ENCODE data around the gene SLC13A3.

Gene SLC13A3

DNA sequence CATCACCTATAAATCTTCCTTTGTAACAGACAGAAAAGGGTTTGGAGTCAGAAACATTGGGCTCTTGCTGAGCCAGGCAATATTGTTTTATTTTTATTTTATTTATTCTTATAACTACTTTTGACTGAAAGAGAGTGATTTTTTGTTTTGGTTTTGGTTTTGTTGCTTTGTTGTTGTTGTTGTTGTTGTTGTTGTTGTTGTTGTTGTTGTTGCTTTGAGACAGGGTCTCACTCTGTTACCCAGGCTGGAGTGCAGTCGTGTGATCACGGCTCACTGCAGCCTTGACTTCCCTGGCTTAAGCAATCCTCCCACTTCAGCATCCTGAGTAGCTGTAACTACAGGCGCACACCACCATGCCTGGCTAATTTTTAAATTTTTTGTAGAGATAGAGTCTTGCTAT lies 15.0 kb upstream of the SLC13A3 start:
- Histone ChIP-seq H3K27me3 (replicated peaks in 2 of 5; ENCODE audit: control insufficient read depth in 4 of 5, insufficient read depth in 5 of 5, low read length in 4 of 5) (peaks cover 0 to 2% (median 0%) of the 10 kb centered on the region in 5 experiments), H3K9me3 (ENCODE audit: control extremely low read depth in 1 of 5, control insufficient read depth in 4 of 5, insufficient read depth in 2 of 5, low read depth in 1 of 5, low read length in 4 of 5) (peaks cover 0 to 13% (median 3%) of the 10 kb centered on the region in 5 experiments), H3K27ac (ENCODE audit: insufficient read depth in 1 of 2, low read depth in 1 of 2, low read length in 2 of 2, poor library complexity in 1 of 2, severe bottlenecking in 2 of 2) (no peak overlapping the region), H3K36me3 (ENCODE audit: control insufficient read depth in 4 of 4, insufficient read depth in 4 of 4, low read length in 3 of 4) (no peaks in the 10 kb centered on the region), H3K4me1 (ENCODE audit: control extremely low read depth in 1 of 4, control insufficient read depth in 4 of 4, insufficient read depth in 4 of 4, low read length in 3 of 4) (no peaks in the 10 kb centered on the region), H3K4me3 (ENCODE audit: control insufficient read depth in 1 of 7, extremely low read depth in 1 of 7, insufficient read depth in 4 of 7, low read depth in 2 of 7, low read length in 6 of 7) (no peak overlapping the region)
- POLR2A ChIA-PET, result no interaction called here
- CTCF ChIA-PET, result interaction anchor here (0.7 to 1.2 kb wide), 2 partner anchors 87 to 125 kb away, joined by 3 read pairs; no protein-coding TSS in a partner anchor
- WGBS (ENCODE audit: insufficient coverage), result no CpG with 5 or more reads among the region's 3 CpGs
- no peak for DNase-seq

DNA sequence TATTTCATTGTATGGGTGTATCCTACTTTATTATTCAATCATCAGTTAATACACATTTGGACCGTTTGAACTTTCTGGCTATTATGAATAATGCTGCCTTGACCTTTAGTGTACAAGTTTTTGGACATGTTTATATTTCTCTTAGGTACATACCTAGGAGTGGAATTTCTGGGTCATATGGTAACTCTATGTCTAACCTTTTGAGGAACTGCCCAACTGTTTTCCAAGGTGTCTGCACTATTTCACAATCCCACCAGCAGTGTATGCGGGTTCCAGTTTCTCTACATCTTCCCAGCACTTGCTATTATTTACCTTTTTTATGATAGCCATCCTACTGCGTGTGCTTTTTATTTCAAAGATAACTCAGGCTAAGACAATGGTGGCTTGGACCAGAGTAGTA lies 14.3 kb upstream of the SLC13A3 start:
- no peak for DNase-seq
- ChIA-PET CTCF (interaction anchor here (0.7 kb wide), 1 partner anchor 124 kb away, joined by 3 read pairs; no protein-coding TSS in a partner anchor), POLR2A (no interaction called here)

DNA sequence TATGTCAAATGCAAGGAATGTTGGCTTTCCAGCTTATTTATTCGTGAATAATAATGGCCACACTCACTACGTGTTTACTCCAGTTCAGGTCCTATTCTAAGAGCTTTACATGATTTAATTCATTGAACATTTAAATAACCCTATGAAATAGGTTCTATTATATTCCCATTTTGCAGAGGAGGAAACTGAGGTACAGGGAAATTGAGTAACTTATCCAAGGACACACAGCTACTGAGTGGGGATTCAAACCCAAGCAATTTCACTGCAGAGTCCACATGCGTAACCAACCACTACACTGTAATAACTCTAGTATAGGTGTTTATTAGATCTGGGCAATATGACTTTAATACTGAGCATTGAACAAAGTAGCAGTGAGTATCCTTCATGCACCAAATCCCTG lies 12.3 kb upstream of the SLC13A3 start:
- no peak overlapping the region for H3K4me3 ChIP-seq (ENCODE audit: control insufficient read depth in 1 of 7, extremely low read depth in 1 of 7, insufficient read depth in 4 of 7, low read depth in 2 of 7, low read length in 6 of 7)
- no peak for DNase-seq
- CTCF ChIA-PET, result interaction anchor here (0.6 to 1.6 kb wide), 3 partner anchors 17 to 92 kb away, joined by 3 to 6 read pairs (median 3); no protein-coding TSS in a partner anchor
- H3K36me3 ChIP-seq (ENCODE audit: control insufficient read depth in 4 of 4, insufficient read depth in 4 of 4, low read length in 3 of 4), result no peaks in the 10 kb centered on the region
- H3K4me1 ChIP-seq (ENCODE audit: control extremely low read depth in 1 of 4, control insufficient read depth in 4 of 4, insufficient read depth in 4 of 4, low read length in 3 of 4), result no peaks in the 10 kb centered on the region
- POLR2A ChIA-PET, result no interaction called here
- H3K27me3 ChIP-seq (replicated peaks in 2 of 5; ENCODE audit: control insufficient read depth in 4 of 5, insufficient read depth in 5 of 5, low read length in 4 of 5), result peaks cover 0 to 2% (median 0%) of the 10 kb centered on the region in 5 experiments
- no CpG with 5 or more reads among the region's 3 CpGs for WGBS (ENCODE audit: insufficient coverage)
- H3K27ac ChIP-seq (ENCODE audit: insufficient read depth in 1 of 2, low read depth in 1 of 2, low read length in 2 of 2, poor library complexity in 1 of 2, severe bottlenecking in 2 of 2), result no peak overlapping the region
- peaks cover 0 to 3% (median 0%) of the 10 kb centered on the region in 5 experiments for H3K9me3 ChIP-seq (ENCODE audit: control extremely low read depth in 1 of 5, control insufficient read depth in 4 of 5, insufficient read depth in 2 of 5, low read depth in 1 of 5, low read length in 4 of 5)

More for the DNA sequence above, 14.3 kb upstream of the SLC13A3 start:
- Histone ChIP-seq H3K27me3 (replicated peaks in 2 of 5; ENCODE audit: control insufficient read depth in 4 of 5, insufficient read depth in 5 of 5, low read length in 4 of 5) (peaks cover 0 to 2% (median 0%) of the 10 kb centered on the region in 5 experiments), H3K4me3 (ENCODE audit: control insufficient read depth in 1 of 7, extremely low read depth in 1 of 7, insufficient read depth in 4 of 7, low read depth in 2 of 7, low read length in 6 of 7) (no peak overlapping the region), H3K4me1 (ENCODE audit: control extremely low read depth in 1 of 4, control insufficient read depth in 4 of 4, insufficient read depth in 4 of 4, low read length in 3 of 4) (no peaks in the 10 kb centered on the region), H3K27ac (ENCODE audit: insufficient read depth in 1 of 2, low read depth in 1 of 2, low read length in 2 of 2, poor library complexity in 1 of 2, severe bottlenecking in 2 of 2) (no peak overlapping the region), H3K36me3 (ENCODE audit: control insufficient read depth in 4 of 4, insufficient read depth in 4 of 4, low read length in 3 of 4) (no peaks in the 10 kb centered on the region), H3K9me3 (ENCODE audit: control extremely low read depth in 1 of 5, control insufficient read depth in 4 of 5, insufficient read depth in 2 of 5, low read depth in 1 of 5, low read length in 4 of 5) (peaks cover 0 to 9% (median 3%) of the 10 kb centered on the region in 5 experiments)
- WGBS (ENCODE audit: insufficient coverage), result 100% methylated on average over 1 of the region's 3 CpGs

DNA sequence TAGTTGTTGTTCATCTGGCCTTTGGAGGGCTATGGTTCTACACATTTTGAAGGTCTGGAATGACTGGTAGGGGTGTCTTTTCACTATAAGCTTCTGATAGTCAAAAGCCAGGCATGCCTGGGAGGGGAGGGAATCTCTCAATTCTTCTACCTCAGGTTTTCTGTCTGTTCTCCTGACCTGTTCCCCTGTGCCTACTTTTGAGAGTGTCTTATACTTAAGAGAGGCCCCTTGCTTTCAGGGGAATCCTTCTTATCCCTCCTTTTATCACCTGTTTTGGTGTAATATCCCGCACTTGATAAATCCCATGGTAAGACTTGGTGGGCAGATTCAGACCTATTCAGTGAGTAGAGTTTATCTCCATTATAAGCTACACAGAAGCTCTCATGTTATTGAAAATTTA lies 10.4 kb upstream of the SLC13A3 start:
- Histone ChIP-seq H3K27ac (ENCODE audit: insufficient read depth in 1 of 2, low read depth in 1 of 2, low read length in 2 of 2, poor library complexity in 1 of 2, severe bottlenecking in 2 of 2) (no peak overlapping the region), H3K27me3 (replicated peaks in 2 of 5; ENCODE audit: control insufficient read depth in 4 of 5, insufficient read depth in 5 of 5, low read length in 4 of 5) (peaks cover 0 to 3% (median 0%) of the 10 kb centered on the region in 5 experiments), H3K36me3 (ENCODE audit: control insufficient read depth in 4 of 4, insufficient read depth in 4 of 4, low read length in 3 of 4) (no peaks in the 10 kb centered on the region), H3K9me3 (ENCODE audit: control extremely low read depth in 1 of 5, control insufficient read depth in 4 of 5, insufficient read depth in 2 of 5, low read depth in 1 of 5, low read length in 4 of 5) (peaks cover 0 to 3% (median 0%) of the 10 kb centered on the region in 5 experiments), H3K4me3 (ENCODE audit: control insufficient read depth in 1 of 7, extremely low read depth in 1 of 7, insufficient read depth in 4 of 7, low read depth in 2 of 7, low read length in 6 of 7) (no peak overlapping the region), H3K4me1 (ENCODE audit: control extremely low read depth in 1 of 4, control insufficient read depth in 4 of 4, insufficient read depth in 4 of 4, low read length in 3 of 4) (no peaks in the 10 kb centered on the region)
- no peak for DNase-seq
- CTCF ChIA-PET, result interaction anchor here (0.8 kb wide), 1 partner anchor 11 kb away, joined by 3 read pairs; no protein-coding TSS in a partner anchor
- WGBS (ENCODE audit: insufficient coverage), result no CpG with 5 or more reads among the region's 1 CpG
- POLR2A ChIA-PET, result no interaction called here

DNA sequence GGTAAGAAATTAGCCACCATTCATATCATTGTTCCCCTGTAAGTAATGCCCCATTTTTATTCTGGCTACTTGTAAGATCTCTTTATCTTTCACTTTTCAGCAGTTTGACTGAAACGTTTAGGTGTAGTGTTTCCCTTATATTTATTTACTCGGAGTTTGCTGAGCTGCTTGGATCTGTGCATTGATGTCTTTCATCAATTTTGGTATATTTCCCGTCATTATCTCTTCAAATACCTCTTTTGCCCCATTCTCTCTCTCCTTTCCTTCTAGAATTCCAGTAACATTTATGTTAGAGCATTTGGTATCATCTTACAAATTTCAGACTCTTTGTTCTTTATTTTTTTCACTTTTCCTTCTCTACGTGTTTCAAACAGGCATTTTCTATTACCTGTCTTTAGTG lies 9.2 kb upstream of the SLC13A3 start:
- Histone ChIP-seq H3K9me3 (ENCODE audit: control extremely low read depth in 1 of 5, control insufficient read depth in 4 of 5, insufficient read depth in 2 of 5, low read depth in 1 of 5, low read length in 4 of 5) (peaks cover 0 to 3% (median 0%) of the 10 kb centered on the region in 5 experiments), H3K4me3 (ENCODE audit: control insufficient read depth in 1 of 7, extremely low read depth in 1 of 7, insufficient read depth in 4 of 7, low read depth in 2 of 7, low read length in 6 of 7) (no peak overlapping the region), H3K27me3 (replicated peaks in 2 of 5; ENCODE audit: control insufficient read depth in 4 of 5, insufficient read depth in 5 of 5, low read length in 4 of 5) (peaks cover 0 to 3% (median 0%) of the 10 kb centered on the region in 5 experiments), H3K4me1 (ENCODE audit: control extremely low read depth in 1 of 4, control insufficient read depth in 4 of 4, insufficient read depth in 4 of 4, low read length in 3 of 4) (no peaks in the 10 kb centered on the region), H3K36me3 (ENCODE audit: control insufficient read depth in 4 of 4, insufficient read depth in 4 of 4, low read length in 3 of 4) (no peaks in the 10 kb centered on the region), H3K27ac (ENCODE audit: insufficient read depth in 1 of 2, low read depth in 1 of 2, low read length in 2 of 2, poor library complexity in 1 of 2, severe bottlenecking in 2 of 2) (no peak overlapping the region)
- DNase-seq, result no peak
- CTCF ChIA-PET, result no interaction called here
- POLR2A ChIA-PET, result no interaction called here
- 100% methylated on average over 1 of the region's 4 CpGs for WGBS (ENCODE audit: insufficient coverage)

DNA sequence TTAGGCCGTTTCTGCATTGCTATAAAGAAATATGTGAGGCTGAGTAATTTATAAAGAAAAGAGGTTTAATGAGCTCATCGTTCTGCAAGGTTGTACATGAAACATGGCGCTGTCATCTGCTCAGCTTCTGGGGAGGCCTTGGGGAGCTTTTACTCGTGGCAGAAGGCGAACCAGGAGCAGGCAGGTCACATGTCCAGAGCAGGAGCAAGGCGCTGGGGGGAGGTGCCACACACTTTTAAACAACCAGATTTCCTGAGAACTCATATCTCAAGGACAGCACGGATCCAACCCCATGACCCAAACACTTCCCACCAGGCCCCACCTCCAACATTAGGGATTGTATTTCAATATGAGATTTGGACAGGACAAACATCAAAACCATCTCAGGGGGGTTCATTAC lies 6.4 kb upstream of the SLC13A3 start:
- H3K4me3 ChIP-seq (ENCODE audit: control insufficient read depth in 1 of 7, extremely low read depth in 1 of 7, insufficient read depth in 4 of 7, low read depth in 2 of 7, low read length in 6 of 7), result no peak overlapping the region
- DNase-seq, result no peak
- POLR2A ChIA-PET, result no interaction called here
- WGBS (ENCODE audit: insufficient coverage), result 96% methylated on average over 5 of the region's 7 CpGs
- CTCF ChIA-PET, result no interaction called here
- peaks cover 5 to 11% (median 8%) of the 10 kb centered on the region in 5 experiments for H3K27me3 ChIP-seq (replicated peaks in 2 of 5; ENCODE audit: control insufficient read depth in 4 of 5, insufficient read depth in 5 of 5, low read length in 4 of 5)
- no peaks in the 10 kb centered on the region for H3K4me1 ChIP-seq (ENCODE audit: control extremely low read depth in 1 of 4, control insufficient read depth in 4 of 4, insufficient read depth in 4 of 4, low read length in 3 of 4)
- peaks cover 0 to 3% (median 0%) of the 10 kb centered on the region in 5 experiments for H3K9me3 ChIP-seq (ENCODE audit: control extremely low read depth in 1 of 5, control insufficient read depth in 4 of 5, insufficient read depth in 2 of 5, low read depth in 1 of 5, low read length in 4 of 5)
- H3K36me3 ChIP-seq (ENCODE audit: control insufficient read depth in 4 of 4, insufficient read depth in 4 of 4, low read length in 3 of 4), result no peaks in the 10 kb centered on the region
- H3K27ac ChIP-seq (ENCODE audit: insufficient read depth in 1 of 2, low read depth in 1 of 2, low read length in 2 of 2, poor library complexity in 1 of 2, severe bottlenecking in 2 of 2), result no peak overlapping the region

DNA sequence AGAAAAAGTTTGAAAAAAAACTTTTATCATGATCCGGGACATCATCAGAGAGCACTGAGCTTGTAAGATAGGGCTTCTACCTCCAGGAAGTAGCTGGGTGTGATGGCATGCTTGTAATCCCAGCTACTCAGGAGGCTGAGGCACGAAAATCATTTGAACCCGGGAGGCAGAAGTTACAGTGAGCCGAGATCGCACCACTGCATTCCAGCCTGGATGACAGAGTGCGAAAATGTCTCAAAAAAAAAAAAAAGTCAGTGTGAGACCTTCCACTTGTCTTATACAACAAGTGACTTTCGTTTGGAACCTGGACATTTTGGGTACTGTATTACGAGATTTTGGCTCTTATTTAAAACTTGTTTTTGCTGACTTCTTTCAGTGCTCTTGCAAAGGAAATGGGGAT lies 5.9 kb upstream of the SLC13A3 start:
- Histone ChIP-seq H3K4me1 (ENCODE audit: control extremely low read depth in 1 of 4, control insufficient read depth in 4 of 4, insufficient read depth in 4 of 4, low read length in 3 of 4) (no peaks in the 10 kb centered on the region), H3K9me3 (ENCODE audit: control extremely low read depth in 1 of 5, control insufficient read depth in 4 of 5, insufficient read depth in 2 of 5, low read depth in 1 of 5, low read length in 4 of 5) (peaks cover 0 to 3% (median 0%) of the 10 kb centered on the region in 5 experiments), H3K27me3 (replicated peaks in 2 of 5; ENCODE audit: control insufficient read depth in 4 of 5, insufficient read depth in 5 of 5, low read length in 4 of 5) (peaks cover 6 to 14% (median 12%) of the 10 kb centered on the region in 5 experiments), H3K27ac (ENCODE audit: insufficient read depth in 1 of 2, low read depth in 1 of 2, low read length in 2 of 2, poor library complexity in 1 of 2, severe bottlenecking in 2 of 2) (no peak overlapping the region), H3K36me3 (ENCODE audit: control insufficient read depth in 4 of 4, insufficient read depth in 4 of 4, low read length in 3 of 4) (no peaks in the 10 kb centered on the region), H3K4me3 (ENCODE audit: control insufficient read depth in 1 of 7, extremely low read depth in 1 of 7, insufficient read depth in 4 of 7, low read depth in 2 of 7, low read length in 6 of 7) (no peak overlapping the region)
- 98% methylated on average over 7 of the region's 8 CpGs for WGBS (ENCODE audit: insufficient coverage)
- no peak for DNase-seq
- POLR2A ChIA-PET, result no interaction called here
- CTCF ChIA-PET, result no interaction called here
